Measurements from ENCODE around the gene RCAN2. TPM values are rescaled to one million over a fixed set of nuclear protein-coding genes. Genes with fewer than 3 reads are reported as not detected.

Gene RCAN2
- total and polyA plus RNA-seq, 4 donors, result 4.5 to 16.7 (median 4.8) TPM

DNA sequence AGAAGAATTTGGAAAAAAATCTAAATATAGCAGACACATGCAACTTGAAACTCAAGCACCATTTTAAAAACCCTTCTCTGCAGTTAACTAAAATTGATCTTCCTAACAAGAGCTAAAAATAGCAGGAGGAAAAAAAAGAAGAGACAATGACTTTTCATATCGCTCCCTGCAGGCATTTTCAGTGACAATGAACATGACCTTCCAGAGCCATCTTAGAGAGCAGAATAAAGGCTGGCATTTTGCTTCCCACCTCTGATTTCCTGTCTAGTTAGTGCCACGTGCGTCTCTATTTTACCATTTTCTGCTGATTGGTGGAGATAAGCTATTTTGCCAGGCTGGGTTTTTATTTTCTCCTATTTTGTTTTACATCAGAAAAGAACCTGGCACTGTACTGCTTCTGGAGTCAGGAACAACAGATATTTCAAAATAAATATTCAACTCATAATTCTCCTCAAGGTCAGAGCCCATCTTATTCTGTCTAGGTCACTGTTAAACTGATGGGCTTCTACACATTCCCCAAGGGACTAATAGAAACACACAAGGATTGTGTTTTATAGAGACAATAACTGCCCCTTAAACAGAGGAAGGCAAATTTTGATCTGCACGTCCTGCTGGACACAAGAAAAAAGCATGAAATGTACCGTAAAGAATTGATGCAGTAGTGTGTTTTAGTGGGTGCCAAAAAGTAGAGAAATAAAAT is 250.2 kb downstream of the RCAN2 start:
- peak overlapping the region in 1 of 2 donors; percentile 74 for H3K27ac ChIP-seq (ENCODE audit: low read depth in 1 of 2, low read length in 1 of 2)
- no peak for DNase-seq
- 64 to 69% methylated on average over 5 of the region's 5 CpGs for WGBS, 2 donors
- ATAC-seq (ENCODE audit: insufficient read depth, low FRiP score), result no peak
- H3K9ac ChIP-seq (ENCODE audit: insufficient read depth in 1 of 2, low read length in 2 of 2), result no peak overlapping the region
- H3K36me3 ChIP-seq (ENCODE audit: control insufficient read depth in 4 of 4, insufficient read depth in 4 of 4, low read length in 4 of 4), result peaks cover 0 to 3% (median 0%) of the 10 kb centered on the region in 4 donors
- TF ChIP-seq, protein P1, sequence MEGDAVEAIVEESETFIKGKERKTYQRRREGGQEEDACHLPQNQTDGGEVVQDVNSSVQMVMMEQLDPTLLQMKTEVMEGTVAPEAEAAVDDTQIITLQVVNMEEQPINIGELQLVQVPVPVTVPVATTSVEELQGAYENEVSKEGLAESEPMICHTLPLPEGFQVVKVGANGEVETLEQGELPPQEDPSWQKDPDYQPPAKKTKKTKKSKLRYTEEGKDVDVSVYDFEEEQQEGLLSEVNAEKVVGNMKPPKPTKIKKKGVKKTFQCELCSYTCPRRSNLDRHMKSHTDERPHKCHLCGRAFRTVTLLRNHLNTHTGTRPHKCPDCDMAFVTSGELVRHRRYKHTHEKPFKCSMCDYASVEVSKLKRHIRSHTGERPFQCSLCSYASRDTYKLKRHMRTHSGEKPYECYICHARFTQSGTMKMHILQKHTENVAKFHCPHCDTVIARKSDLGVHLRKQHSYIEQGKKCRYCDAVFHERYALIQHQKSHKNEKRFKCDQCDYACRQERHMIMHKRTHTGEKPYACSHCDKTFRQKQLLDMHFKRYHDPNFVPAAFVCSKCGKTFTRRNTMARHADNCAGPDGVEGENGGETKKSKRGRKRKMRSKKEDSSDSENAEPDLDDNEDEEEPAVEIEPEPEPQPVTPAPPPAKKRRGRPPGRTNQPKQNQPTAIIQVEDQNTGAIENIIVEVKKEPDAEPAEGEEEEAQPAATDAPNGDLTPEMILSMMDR (IDR thresholded peaks at IDR 0.05; ENCODE audit: control extremely low read depth, extremely low read depth), result no peak
- H3K9me3 ChIP-seq (ENCODE audit: control insufficient read depth in 4 of 4, insufficient read depth in 3 of 4, low read length in 3 of 4), result no peaks in the 10 kb centered on the region
- H3K4me3 ChIP-seq, result no peak overlapping the region
- H3K4me1 ChIP-seq (ENCODE audit: control insufficient read depth in 5 of 5, insufficient read depth in 5 of 5, low read length in 5 of 5), result peaks cover 0 to 32% (median 0%) of the 10 kb centered on the region in 5 donors
- H3K27me3 ChIP-seq (ENCODE audit: control insufficient read depth in 3 of 3, insufficient read depth in 3 of 3, low read length in 2 of 3), result no peaks in the 10 kb centered on the region

DNA sequence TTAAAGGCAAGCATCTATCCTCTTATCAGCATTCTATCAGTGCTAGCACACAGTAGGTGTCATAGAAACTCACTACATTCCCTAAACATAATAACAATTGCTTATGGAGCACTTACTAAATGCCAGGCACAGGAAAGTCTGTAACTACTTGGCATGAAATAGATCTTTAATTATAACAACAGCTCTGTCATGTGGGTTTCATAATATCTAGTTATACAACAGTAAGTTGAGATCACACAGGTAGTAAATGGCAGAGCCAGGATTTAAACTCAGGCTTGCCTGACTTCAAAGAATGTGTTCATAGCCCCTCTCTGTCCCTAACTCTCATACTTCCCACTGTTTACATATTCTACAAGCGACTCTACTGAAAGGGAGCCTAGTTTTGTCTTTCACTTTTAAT is 254.5 kb downstream of the RCAN2 start:
- no peak overlapping the region for H3K4me3 ChIP-seq
- no peak overlapping the region for H3K9ac ChIP-seq (ENCODE audit: insufficient read depth in 1 of 2, low read length in 2 of 2)
- H3K27ac ChIP-seq (ENCODE audit: low read depth in 1 of 2, low read length in 1 of 2), result no peak overlapping the region
- DNase-seq (no peak), ATAC-seq (ENCODE audit: insufficient read depth, low FRiP score) (no peak)
- TF ChIP-seq, protein P1 (IDR thresholded peaks at IDR 0.05; ENCODE audit: control extremely low read depth, extremely low read depth), result no peak
- no peaks in the 10 kb centered on the region for H3K27me3 ChIP-seq (ENCODE audit: control insufficient read depth in 3 of 3, insufficient read depth in 3 of 3, low read length in 2 of 3)
- H3K4me1 ChIP-seq (ENCODE audit: control insufficient read depth in 5 of 5, insufficient read depth in 5 of 5, low read length in 5 of 5), result peaks cover 0 to 19% (median 0%) of the 10 kb centered on the region in 5 donors
- H3K9me3 ChIP-seq (ENCODE audit: control insufficient read depth in 4 of 4, insufficient read depth in 3 of 4, low read length in 3 of 4), result no peaks in the 10 kb centered on the region
- no peaks in the 10 kb centered on the region for H3K36me3 ChIP-seq (ENCODE audit: control insufficient read depth in 4 of 4, insufficient read depth in 4 of 4, low read length in 4 of 4)
- WGBS, 2 donors, result 55 to 85% methylated on average over 1 of the region's 1 CpG

DNA sequence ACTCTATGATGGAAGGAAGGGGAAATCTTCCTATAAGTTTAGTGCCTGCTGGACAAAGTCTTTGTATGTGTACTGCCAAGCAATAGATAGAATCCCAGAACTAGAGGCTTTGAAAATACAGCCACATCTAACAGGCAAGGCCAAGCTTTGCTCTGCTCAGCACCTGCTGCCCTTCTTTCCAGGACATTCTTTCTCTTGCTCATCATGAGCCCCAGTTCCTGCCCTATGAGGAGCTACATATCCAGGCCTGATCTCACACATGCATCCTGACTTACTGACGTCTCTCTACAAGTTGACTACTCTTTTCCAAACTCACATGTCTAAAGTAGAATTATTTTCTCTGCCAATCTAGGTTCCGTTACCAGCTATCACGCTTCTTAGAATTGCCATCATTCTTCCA is 256.0 kb downstream of the RCAN2 start:
- WGBS, 2 donors, result 94 to 96% methylated on average over 3 of the region's 3 CpGs
- Histone ChIP-seq H3K36me3 (ENCODE audit: control insufficient read depth in 4 of 4, insufficient read depth in 4 of 4, low read length in 4 of 4) (no peaks in the 10 kb centered on the region), H3K4me3 (no peak overlapping the region), H3K9me3 (ENCODE audit: control insufficient read depth in 4 of 4, insufficient read depth in 3 of 4, low read length in 3 of 4) (peaks cover 0 to 4% (median 1%) of the 10 kb centered on the region in 4 donors), H3K27ac (ENCODE audit: low read depth in 1 of 2, low read length in 1 of 2) (no peak overlapping the region), H3K27me3 (ENCODE audit: control insufficient read depth in 3 of 3, insufficient read depth in 3 of 3, low read length in 2 of 3) (no peaks in the 10 kb centered on the region), H3K9ac (ENCODE audit: insufficient read depth in 1 of 2, low read length in 2 of 2) (no peak overlapping the region), H3K4me1 (ENCODE audit: control insufficient read depth in 5 of 5, insufficient read depth in 5 of 5, low read length in 5 of 5) (peaks cover 0 to 9% (median 0%) of the 10 kb centered on the region in 5 donors)
- ATAC-seq (ENCODE audit: insufficient read depth, low FRiP score) (no peak), DNase-seq (no peak)
- TF ChIP-seq, protein P1 (IDR thresholded peaks at IDR 0.05; ENCODE audit: control extremely low read depth, extremely low read depth), result no peak
